Stimulated activated CD4-positive, alpha-beta T cell treated with anti-CD3 and anti-CD28 coated beads, Interleukin-1b, Interleukin-23, amount 100 ng/mL, for 1 hour (primary cell): ENCODE measurements around the gene FSTL4.
A peak's percentile ranks its signal among the peaks of the same experiment; 100 is the strongest.
"Not testable (repeated sequence)": the region's sequence is repeated elsewhere in the genome, so short reads cannot be mapped to it uniquely, and the experiment has no call there.

ENCODE experiments used
- DNase-seq, 2 donors: peaks; one replicate each; pipeline ENCODE4 v3.0.0-alpha.2; 2020; ENCODE audit warnings: low read depth in 2 of 2

The FSTL4 gene

DNA sequence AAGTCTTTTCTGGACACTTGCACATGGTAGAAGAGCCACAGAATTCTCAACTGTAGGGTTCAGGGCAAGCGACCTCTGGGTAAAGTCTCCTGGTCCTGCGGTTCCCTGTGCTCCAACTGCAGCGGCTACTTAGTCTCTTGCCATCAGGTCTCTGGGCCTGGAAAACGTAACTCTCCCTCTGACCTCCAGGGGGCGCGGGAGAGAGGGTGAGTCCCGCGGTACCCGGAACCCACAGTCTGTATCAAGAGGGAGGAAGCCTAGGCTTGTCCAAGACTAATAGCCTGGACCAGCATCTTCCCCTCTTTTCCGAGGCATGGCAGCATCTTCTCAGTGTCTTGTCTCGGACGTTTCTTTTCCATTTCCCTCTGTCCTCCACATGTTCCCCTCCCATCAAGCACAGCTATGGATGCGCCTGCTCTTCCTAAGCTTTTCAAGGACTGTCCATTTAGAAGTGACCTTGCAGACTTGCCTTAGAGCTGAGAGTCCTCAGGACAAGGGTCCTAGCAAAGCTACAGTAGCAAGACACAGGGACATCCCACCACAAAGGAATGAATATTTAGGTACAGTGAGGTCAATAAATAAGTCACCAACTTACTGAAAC, 59.3 kb downstream of the FSTL4 start:
- DNase-seq, result peak in 1 of 2 donors; percentile 28

DNA sequence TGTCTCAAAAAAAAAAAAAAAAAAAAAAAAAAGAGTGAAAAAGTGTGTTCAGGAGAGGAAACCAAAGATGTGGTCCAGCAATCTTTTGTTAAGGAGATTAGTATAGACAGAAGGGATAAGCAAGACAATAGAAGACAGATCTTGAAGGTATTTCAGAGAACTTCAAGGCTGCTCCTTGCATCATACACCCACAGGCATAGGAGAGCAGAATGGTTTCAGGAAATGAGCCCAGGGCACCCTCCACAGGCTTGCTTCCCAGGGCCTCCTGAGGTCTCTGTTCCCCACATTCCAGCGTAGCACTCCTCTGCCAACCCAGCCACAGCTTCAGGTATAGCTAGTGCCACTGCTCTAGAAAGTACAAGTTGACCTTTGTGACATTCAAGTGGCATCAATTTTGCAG, 65.8 kb downstream of the FSTL4 start:
- no peak for DNase-seq

DNA sequence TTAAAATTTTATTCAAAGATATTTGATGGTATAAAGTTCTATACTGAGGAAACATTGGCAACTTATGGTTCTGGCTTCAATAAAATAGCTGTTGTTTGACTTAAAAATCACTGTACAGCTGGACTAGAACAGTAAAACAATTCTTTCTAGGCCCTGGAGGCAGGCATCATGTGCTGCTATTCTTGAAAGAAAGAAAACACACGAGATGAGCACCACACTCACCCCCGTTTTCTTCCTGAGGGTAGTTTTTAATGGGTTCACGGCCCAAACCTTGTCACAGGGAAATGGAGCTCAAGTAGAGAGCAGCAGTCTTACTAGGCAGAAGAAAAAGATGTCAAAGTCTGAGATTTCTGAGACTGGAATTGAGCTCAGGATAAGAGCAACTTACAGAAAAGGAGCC, 68.0 kb downstream of the FSTL4 start:
- DNase-seq, result no peak

DNA sequence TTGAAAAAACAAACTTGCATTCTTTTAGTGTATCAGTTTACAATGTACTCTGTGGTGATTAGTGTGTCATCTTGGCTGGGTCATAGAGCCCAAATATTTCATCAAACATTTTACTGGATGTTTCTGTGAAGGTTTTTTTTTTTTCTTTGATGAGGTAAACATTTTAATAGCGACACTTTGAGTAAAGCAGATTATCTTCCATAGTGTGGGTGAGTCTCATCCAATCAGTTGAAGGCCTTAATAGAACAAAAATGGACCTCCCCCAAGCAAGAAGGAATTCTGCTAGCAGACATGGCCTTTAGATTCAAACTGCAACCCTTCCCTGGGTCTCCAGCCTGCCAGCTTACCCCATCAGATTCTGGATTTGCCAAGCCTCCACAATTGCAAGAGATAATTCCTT, 72.5 kb downstream of the FSTL4 start:
- no peak for DNase-seq

DNA sequence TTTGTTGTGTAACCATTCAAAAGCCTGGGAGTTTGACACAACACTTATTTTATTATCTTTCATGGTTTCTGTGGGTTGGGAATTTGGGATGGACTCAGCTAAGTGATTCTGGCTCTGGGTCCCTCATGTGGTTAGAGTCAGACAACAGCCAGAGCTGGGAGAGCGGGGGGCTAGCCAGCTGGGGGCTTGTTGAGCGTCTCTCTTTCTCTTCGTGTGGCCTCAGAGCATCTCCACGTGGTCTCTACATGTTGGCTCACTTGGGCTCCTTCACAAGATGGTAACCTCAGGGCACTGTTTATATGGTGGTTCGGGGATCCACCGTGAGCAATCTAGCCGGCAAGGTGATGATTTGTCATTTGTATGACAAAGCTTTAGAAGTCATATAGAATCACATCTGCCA, 73.6 kb downstream of the FSTL4 start:
- no peak for DNase-seq

DNA sequence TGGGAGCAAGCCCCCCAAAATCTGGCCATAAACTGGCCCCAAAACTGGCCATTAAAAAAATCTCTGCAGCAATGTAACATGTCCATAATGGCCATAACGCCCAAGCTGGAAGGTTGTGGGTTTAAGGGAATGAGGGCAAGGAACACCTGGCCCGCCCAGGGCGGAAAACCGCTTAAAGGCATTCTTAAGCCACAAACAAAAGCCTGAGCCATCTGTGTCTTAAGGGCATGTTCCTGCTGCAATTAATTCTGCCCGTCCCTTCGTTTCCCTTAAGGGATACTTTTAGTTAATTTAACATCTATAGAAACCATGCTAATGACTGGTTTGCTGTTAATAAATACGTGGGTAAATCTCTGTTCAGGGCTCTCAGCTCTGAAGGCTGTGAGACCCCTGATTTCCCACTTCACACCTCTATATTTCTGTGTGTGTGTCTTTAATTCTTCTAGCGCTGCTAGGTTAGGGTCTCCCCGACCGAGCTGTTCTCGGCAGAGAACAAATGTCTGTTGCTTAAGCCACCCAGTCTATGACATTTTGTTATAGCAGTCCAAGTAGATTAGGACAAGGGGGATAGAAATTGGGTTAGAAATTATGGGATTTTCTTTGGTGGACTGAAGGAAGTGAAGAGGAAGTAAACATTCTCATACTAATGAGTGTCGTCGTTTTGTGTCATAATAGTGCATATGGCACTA, 77.0 kb downstream of the FSTL4 start:
- DNase-seq, result not testable (repeated sequence)

DNA sequence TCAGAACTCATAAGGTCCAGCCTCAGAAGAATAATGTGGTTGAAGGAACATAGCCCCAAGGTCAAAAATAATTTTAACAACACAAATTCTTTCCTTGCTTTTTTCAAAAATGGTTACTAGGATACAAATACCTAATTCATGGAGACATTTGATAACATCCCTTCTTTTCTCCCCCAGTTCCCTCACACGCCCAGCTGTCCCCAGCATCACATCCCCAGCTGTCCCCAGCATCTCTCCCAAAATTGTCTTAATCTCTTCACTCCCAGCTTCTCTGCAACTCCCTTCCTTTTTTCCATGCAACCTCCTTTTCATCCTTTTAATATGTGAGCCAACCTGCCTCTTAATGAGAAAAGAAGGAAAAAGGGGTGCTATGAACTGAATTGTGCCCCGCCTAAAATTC, 77.8 kb downstream of the FSTL4 start:
- no peak for DNase-seq

GRCh38 chr5:133533541-133533940, 78.8 kb downstream of the FSTL4 start:
- no peak for DNase-seq

DNA sequence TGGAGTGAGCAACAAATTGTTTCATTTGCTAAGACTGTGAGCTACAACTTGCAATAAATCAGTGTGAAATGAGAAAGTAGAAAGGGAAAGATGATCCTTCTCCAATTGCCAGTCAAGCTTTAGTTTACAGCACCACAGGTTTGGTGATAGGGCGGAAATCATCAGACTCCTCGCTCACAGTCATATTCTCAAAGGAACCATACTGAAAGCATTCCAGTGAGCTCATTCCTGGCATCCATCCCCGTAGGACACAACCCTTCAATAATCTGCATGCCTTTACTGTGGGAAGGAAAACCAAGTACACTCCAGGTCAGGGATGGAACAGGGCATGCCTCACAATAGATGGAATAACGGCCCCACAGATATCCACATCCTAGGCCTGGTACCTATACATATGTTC, 80.7 kb downstream of the FSTL4 start:
- no peak for DNase-seq

DNA sequence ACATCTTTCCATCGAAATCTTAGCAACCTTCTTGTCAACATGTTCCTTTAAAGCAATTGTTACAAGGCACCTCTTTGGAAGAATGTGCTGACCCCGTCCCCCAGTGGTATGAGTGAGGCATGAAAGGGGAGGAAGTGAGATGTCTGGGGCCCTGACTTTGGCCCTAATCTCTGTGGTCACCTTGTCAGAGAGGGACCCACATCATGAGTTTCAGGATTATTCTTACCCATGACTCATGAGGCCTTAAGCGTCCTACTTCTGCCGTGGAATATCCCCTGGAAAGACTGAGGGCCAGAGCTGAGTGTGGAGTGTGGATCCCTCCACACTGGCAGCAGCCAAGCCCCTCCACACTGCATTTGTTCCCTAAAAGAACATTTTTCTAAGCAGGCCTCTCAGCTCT, 81.2 kb downstream of the FSTL4 start:
- DNase-seq, result no peak

DNA sequence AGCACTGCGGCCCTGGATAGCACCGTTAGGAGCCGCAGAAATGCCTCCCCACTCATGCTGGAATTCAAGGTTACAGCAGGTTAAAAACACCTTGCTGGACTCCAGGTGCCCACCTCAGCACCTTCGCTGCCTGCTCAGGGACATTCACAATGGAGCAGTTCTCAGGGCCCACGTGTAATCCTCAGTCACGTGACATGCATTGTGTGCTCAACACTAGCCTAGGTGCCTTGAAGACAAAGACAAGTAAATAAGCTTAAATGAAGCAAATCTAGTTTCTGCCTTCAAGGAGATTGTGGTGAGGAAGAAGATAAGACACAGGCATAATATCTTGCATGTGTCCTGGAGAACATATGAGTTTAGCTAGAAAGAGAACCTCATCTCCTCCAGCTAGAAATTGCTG, 82.1 kb downstream of the FSTL4 start:
- DNase-seq, result no peak

DNA sequence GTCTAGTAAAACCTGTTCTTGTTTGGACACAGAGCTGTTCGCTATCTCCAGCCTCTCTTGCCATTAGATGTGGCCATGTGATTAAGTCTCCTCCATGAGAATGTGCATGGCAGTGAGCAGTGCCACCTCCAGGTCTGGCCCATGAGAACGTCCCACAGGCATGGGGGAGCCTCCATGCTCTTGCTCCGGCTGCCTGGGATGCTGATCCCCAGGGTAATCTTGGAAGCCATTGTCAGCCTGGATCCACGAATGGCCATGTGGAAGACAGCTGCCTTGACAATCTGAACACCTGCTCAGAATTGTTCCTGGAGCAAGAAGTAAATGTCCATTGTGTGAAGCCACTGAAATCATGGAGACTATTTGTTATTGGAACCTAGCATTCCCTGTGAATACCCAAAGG, 83.5 kb downstream of the FSTL4 start:
- DNase-seq, result no peak

- DNase-seq, result no peak
Measured at GRCh38 chr5:133527311-133527710, 85.0 kb downstream of the FSTL4 start.

DNA sequence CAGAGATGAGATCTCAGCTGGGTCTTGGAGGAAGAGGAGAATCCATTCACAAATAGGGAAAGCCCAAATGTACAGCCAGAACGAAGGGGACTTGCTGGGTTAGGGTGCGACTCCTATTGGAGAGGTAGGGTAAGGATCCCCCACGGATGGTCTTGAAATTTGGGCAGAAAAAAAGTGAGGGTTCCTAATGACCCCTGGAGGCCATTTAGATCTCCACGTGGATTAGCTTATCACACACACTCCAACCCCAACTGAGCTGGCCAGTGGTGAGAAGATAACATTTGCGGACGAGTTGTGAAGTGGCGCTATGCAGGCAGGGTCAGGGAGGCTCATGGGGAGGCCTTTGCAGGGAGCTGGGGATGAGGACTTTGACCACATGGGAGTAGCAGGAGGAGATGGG, 86.0 kb downstream of the FSTL4 start:
- no peak for DNase-seq

DNA sequence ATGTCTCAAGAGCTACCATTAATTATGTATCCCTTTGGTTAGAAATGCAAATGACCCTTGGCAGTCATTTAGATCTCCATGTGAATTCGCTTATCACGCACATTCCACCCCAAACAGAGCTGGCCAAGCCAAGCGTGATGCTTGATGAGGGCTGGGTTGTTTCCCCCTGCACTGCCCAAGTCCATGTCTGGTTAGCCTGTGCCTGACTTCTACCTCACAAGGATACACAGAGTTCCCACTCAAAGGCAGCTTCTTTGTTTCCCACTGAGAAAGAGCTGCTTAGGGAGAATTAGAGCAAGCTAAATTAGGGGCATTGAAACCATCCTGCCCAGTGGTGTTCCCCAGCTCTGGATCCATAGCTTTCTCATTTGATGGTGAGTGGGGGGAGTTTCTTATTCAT, 87.2 kb downstream of the FSTL4 start:
- no peak for DNase-seq

- no peak for DNase-seq
Measured at GRCh38 chr5:133524666-133525065, 87.7 kb downstream of the FSTL4 start.

DNA sequence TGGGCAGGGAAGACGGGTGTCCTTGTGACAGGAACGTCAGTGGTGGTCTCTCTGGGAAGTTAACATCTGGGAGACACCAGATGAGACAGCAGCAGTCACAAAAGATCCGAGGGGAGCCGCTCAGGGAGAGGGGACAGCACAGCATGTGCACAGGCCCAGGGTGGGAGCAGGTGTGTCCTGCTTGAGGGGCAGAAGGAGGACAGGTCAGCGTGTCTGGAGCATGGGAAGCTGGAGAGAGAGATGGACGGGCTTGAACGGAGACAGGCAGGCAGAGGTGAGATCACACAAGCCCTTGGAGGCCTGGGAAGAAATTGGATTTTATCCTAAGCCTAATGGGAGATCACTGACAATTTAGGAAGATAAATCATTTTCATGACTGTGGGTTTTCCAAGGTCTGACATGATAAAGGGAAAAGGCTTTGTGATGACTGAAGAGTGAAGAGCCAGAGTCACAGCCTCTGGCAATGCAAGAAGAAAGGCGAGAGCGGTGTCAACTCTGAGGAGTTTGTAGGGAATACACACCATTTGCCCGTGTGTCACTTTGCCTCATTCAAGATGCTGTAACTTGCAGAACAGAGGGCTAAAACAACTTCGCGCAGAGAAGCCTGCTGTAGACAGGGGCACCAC, 88.3 kb downstream of the FSTL4 start:
- no peak for DNase-seq

DNA sequence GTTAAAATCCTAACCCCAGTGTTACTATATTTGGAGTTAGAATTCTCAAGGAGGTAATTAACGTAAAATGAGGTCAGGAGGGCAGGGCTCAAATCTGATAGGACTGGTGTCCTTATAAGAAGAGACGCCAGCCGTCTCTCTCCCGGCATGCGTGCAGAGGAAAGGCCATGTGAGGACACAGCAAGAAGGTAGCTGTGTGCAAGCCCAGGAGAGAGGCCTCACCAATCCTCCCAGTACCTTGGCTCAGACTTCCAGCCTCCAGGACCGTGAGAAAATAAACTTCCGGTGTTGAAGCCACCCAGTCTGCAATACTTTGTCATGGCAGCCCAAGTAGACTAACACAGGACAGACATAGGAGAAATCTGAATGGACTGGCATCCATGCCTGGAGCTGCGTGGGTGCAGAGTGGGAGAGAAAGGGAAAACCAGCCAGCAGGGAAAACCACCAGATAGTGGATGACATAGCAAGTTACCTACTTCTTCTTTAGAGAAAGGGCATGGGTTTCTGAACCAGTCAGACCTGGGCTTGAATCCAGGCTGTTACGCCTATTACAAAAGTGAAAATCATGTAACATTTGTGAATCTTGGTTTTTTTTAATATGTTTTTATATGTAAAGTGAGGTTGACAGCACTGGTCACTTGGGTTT, 89.2 kb downstream of the FSTL4 start:
- no peak for DNase-seq

- DNase-seq, result no peak
Measured at GRCh38 chr5:133521801-133522200, 90.5 kb downstream of the FSTL4 start.

- DNase-seq, result no peak
Measured at GRCh38 chr5:133520991-133521706, 91.2 kb downstream of the FSTL4 start.

DNA sequence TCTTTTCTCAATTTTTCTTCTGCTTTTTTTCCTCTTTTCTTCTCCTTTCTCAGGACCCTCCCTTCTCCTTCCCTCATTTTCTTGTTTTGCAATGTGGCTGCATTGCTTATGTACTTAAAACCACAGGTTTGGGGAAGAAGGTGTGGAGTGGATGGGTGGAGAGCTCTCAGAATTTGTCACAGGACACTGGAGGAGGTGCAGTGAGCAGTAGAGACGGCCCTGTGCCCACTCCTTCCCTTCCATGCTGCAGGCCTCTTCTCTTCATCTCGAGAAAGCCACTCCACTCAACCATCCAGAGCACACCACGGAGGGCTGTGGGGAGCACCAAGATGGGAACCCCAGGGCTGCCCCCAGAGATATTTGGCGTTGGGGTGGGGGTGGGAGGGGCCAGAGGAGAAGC, 92.3 kb downstream of the FSTL4 start:
- DNase-seq, result no peak

DNA sequence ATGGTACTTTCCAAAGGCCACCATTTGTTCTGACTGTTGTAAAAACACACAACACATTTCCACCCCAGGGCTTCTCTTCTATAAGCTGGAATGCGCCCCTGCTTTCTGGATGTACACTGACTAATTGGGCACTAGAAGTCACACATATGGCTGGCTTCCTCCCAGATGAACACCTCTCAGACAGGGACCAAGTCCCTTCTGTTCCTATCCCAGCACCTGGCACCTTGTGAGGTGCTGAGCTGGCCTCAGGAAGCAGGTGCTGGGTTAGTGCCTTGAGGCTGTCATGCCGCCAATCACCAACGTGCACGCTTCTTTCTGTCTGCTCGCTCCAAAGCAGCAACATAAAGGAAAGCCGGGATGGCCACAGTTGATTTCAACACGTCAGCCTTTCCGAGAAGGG, 93.2 kb downstream of the FSTL4 start:
- DNase-seq, result no peak
